Stomach (tissue), 4 donors: Measurements from ENCODE around the gene HBA1.

Source experiments
- CTCF ChIP-seq, 7 experiments: fragments of 450-650 bp in 4 of 7; fragments of 200-600 bp in 3 of 7; sonication (generic) in 3 of 7; IDR thresholded peaks; one replicate each; pipeline ENCODE4 v1.5.1; 2016 to 2019; ENCODE audit warnings: antibody characterized with exemption in 7 of 7, control low read depth in 2 of 7, mild to moderate bottlenecking in 1 of 7
- POLR2AphosphoS5 ChIP-seq, 3 donors: sonication (generic); formaldehyde crosslinking; IDR thresholded peaks; one replicate each; pipeline ENCODE4 v1.6.1; 2016; ENCODE audit warnings: antibody characterized with exemption in 3 of 3

GRCh38 chr16:144797-145252 lies 31.7 kb upstream of the HBA1 start:
- TF ChIP-seq POLR2AphosphoS5 (IDR thresholded peaks at IDR 0.05) (no peak), CTCF (IDR thresholded peaks at IDR 0.05) (no peak)
